ENCODE results near the gene ZSWIM4.
A peak's percentile ranks its signal among the peaks of the same experiment; 100 is the strongest.
"Not testable (repeated sequence)": the region's sequence is repeated elsewhere in the genome, so short reads cannot be mapped to it uniquely, and the experiment has no call there.

Gene ZSWIM4

DNA sequence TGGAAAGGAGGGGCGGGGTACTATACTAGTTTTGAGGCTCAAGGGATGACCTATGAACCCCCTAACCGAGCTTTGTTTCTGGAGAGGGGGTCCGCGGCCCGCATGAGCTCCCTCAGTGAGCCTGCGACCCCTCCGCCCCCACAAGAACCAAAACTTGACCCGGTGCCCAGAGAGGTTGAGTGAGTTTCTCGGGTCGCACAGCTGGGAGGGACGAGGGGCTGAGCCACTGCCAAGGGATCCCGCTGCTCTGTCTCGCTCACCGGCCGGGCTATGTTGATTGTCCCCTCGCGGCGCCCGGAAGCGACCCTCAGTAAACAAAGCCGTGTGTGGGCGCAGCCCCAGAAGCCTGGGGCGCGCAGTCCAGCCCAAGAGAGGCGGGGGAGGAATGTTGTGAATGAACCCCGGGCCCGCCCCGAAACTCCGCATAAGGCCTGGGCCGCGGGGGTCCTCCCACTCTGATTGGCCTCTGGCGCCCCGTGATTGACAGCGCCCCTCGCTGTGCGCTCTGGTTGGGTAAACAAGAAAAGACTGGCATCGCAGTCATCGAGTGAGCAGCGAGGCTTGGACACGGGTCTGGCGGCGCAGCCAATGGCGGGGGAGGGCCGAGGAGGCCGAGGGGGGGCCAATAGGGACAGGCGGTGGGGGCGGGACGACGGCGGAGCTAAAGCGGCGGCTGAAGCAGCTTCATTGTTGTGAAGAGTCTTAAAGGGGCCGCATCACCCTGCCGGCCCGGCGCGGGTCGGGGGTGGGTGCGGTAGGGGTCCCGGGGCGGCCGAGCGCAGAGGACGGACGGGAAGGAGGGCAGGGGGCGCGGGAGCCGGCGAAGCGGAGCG is at the start of gene ZSWIM4:
Gene ZSWIM4 (plus strand): TSS at position 687 of the 833 bp plus-strand sequence. CDS start 206 bp downstream, outside the sequence.
- peak; percentile 97 for DNase-seq

DNA sequence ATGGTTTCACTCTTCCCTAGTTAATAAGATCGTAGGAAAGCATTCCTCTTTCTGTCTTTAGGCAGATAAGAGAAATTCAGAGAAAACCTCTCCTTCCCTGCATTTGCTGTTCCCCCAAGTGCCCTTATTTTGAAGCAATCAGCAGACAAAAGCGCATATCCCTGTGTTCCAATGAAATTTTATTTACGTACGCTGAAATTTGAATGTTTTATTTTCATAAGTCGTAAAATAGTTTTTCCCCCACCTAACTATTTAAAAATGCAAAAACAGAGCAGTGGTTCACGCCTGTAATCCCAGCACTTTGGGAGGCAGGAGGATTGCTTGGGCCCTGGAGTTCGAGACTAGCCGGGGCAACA is 48.2 kb upstream of the ZSWIM4 start:
- no peak for DNase-seq

DNA sequence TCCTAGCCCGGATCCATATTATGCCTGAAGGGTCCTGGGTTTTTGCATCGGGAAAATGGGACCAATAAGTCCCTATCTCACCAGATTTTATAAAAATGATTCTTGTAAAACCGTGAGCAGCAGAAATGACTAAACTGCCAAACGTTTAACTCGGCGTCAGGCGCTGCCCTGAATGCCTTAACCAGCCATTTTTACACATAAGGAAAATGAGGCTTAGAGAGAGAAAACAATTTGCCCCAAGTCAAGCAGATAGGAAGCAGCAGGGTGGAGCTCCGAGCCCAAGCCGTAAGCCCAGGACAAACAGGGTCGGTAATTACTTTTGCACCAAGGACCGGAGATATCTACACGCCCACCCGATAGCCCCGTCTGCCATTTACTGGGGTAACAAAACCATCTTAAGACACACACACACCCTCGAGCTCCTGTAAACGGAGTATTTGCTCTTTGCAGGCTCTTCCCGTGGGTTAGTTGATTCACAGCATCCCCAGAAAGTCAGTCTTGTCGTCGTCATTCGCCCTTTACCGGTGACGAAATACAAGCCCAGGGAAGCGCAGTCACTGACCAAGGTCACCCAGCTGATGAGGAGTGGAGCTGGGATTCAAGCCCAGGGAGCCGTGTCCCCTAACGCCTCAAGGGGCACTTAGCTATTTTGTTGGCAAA is 46.9 kb upstream of the ZSWIM4 start:
- peak in 1 of 2 donors; percentile 40 for DNase-seq

DNA sequence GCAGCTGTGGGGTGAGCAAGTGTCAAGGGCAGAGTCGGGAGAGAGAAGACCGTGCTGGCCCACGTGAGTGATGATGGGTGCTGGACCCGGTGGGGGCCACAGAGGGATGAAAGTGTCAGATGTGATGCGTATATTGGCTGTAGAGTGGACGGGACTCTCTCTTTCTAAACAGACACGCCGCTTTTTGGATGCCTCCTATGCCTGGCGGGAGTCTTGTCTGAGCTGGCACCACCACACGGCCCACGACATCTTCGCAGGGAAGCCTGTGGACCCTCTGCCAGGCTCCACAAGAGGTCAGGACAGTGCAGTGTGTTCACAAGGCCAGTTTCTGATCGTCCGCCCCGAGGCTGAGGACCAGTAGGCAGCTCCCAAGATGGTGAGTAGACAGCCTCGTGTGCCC is 43.8 kb upstream of the ZSWIM4 start:
- no peak for DNase-seq

DNA sequence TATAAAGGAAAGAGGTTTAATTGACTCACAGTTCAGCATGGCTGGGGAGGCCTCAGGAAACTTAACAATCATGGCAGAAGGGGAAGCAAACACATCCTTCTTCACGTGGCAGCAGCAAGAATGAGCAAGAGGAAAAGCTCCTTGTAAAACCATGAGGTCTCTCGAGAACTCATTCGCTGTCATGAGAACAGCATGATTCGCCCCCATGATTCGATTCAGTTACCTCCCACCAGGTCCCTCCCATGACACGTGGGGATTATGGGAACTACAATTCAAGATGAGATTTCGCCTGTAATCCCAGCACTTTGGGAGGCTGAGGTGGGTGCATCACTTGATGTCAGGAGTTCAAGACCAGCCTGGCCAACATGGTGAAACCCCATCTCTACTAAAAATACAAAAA is 41.6 kb upstream of the ZSWIM4 start:
- not testable (repeated sequence) for DNase-seq

DNA sequence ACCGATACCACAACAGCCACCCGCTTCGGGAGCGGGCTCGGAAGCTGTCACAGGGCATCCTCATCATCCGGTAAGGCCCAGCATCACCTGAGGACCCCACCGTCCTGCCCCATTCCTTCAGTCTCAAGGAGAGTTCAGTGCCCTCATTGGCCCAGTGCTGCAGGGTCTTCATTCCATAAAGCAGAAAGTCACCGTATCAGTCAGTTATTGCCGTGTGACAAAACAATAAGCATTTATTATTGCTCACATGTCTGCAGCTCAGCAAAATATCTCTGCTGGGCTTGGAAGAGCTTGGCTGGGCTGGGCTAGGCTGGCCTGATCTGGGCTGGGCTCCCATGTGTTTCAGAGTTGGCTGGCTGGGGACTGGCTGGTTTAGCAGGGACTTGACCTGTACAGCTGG is 39.0 kb upstream of the ZSWIM4 start:
- no peak for DNase-seq

DNA sequence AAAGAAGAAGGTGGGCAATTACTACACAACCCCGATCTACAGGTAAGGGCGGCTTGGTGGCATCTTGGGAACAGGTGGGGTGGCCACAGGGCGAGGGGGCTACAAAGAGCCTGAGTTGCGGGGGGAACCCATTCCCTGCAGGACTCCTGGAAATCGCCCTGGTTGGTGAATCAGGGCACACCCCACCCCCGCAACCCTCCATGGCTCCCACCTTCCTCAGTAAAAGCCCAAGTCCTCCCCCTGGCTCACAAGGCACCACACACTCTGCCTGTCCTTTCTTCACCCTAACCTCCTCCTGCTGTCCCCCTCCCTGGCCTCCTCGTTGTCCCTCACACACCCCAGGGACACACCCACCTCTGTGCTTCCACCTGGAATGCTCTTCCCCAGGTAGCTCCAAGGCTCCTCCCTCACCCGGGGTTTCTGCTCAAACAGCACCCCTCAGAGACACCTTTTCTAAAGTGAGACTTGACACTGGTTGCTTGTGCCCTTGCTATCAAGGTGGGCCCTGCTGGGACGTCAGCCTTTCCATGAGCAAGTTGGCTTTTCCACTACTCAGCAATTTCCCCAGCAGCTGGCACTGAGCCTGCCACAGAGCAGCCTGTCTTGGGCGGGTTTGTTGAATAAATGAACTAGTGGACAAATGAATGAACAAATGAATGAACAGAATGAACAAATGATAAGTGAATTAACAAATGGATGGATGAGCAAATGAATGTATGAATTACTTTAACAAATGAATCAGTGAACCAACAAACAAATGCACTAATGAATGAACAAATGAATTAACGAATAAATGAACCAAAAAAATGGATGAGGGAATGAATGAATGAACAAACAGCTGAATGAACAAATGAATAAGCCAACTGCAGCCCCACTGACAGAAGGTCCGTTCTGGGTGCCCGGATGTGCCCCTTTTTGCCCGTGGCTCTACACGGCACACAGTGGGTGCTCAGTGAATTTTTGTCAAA is 37.2 kb upstream of the ZSWIM4 start:
- DNase-seq = no peak

DNA sequence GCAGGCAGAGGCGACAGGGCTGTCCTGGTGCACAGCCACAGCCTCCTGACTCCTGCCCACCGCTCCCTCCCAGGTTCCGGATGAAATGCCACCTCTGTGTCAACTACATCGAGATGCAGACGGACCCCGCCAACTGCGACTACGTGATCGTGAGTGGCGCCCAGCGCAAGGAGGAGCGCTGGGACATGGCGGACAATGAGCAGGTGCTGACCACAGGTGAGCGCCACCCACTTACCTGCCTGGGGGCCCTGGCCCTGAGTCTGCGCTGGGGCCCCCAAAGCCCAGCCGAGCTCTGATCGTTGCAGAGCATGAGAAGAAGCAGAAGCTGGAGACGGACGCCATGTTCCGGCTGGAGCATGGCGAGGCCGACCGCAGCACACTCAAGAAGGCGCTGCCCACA is 36.4 kb upstream of the ZSWIM4 start:
- DNase-seq = no peak

DNA sequence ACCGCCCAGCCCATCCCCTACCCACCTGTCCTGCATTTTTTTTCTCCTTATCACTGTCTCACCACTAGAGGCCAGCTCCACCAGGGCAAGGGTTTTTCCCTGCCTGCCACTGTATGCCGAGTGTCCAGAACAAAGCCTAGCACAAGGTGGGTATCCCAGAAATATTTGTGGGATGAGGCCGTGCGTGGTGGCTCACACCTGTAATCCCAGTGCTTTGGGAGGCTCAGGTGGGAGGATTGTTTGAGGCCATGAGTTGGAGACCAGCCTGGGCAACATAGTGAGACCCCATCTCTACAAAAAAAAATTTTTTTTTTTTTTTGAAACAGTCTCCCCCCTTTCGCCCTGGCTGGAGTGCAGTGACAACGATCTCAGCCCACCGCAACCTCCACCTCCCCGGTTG is 33.8 kb upstream of the ZSWIM4 start:
- no peak for DNase-seq

DNA sequence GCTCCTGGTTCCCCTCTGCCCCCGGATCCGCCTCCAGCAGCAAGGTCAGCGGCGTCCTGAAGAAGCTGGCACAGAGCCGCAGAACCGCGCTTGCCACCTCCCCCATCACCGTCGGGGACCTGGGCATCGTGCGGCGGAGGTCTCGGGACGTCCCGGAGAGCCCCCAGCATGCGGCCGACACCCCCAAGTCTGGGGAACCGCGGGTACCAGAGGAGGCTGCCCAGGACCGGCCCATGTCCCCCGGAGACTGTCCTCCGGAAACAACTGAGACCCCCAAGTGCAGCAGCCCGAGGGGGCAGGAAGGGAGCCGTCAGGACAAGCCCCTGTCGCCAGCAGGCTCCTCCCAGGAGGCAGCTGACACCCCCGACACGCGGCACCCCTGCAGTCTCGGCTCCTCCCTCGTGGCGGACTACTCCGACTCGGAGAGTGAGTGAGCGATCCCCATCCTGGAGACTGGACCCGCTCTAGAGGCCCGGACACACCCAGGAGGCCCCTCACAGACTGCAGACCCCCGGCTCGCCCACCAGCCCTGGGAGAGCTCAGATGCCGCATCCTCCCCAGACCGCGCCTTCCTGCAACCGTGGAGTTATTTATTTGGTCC is 32.5 kb upstream of the ZSWIM4 start:
- no peak for DNase-seq

DNA sequence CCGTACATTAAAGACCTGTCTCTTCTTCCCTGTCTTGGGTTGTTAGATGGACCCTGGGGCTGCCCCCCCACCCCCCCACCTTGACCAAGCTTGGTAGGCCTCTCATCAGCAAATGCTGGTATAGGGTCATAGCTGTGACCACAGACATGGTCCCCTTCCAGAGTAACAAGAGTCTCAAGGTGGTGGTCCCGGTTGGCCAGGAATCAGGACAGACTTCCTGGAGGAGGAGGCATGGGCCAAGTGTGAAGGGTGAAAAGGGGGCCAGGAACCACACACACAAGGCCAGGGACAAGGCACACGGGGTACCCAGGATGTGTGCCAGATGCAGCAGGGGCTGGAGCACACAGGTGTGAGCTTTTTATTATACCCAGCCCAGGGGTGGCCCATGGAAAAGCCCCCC is 32.0 kb upstream of the ZSWIM4 start:
- no peak for DNase-seq

DNA sequence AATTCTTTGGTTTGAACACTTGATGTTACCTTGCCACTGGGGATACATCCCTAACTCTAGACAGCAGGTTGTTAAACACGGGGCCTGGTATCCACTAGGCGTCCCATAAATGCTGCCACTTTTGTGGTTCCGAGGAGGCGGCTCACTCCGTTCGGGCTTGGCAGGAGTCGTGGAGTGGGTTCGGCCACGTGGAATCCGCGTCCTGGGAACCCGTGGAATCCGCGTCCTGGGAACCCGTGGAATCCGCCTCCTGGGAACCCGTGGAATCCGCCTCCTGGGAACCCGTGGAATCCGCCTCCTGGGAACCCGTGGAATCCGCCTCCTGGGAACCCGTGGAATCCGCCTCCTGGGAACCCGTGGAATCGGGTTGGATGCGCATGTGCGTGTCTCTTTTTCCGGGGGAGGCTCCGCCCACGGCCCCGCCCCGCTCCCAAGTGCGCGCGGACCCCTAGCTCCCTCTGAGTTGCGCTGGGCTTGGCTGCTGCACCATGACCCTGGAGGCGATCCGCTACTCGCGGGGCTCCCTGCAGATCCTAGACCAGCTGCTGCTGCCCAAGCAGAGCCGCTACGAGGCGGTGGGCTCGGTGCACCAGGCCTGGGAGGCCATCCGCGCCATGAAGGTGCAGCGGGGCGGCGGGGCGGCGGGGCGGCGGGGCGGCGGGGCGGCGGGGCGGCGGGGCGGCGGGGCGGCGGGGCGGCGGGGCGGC is 31.0 kb upstream of the ZSWIM4 start, which contains the start of gene MRI1:
Gene MRI1 (plus strand): TSS at position 422 of the 707 bp plus-strand sequence. CDS start 67 bp downstream, at position 489.
- peak; percentile 67 to 70 for DNase-seq

DNA sequence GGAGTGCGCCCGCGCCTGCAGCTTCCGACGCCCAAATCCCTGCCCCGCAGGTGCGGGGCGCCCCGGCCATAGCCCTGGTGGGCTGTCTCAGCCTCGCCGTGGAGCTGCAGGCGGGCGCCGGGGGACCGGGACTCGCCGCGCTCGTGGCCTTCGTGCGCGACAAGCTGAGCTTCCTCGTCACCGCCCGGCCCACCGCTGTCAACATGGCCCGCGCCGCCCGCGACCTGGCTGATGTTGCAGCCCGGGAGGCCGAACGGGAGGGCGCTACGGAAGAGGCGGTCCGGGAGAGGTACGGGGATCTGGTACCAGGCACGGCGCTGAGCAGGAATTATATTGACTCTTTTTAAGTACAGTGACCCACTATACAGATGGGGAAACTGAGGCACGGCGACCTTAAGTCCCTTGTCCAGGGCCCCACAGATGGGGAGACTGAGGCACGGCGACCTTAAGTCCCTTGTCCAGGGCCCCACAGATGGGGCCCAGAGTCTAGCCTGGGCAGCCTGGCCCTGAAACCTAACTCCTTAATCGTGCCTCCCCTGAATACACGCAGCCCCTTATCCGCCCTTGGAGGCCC is 30.3 kb upstream of the ZSWIM4 start:
- DNase-seq = peak in 1 of 2 donors; percentile 30

DNA sequence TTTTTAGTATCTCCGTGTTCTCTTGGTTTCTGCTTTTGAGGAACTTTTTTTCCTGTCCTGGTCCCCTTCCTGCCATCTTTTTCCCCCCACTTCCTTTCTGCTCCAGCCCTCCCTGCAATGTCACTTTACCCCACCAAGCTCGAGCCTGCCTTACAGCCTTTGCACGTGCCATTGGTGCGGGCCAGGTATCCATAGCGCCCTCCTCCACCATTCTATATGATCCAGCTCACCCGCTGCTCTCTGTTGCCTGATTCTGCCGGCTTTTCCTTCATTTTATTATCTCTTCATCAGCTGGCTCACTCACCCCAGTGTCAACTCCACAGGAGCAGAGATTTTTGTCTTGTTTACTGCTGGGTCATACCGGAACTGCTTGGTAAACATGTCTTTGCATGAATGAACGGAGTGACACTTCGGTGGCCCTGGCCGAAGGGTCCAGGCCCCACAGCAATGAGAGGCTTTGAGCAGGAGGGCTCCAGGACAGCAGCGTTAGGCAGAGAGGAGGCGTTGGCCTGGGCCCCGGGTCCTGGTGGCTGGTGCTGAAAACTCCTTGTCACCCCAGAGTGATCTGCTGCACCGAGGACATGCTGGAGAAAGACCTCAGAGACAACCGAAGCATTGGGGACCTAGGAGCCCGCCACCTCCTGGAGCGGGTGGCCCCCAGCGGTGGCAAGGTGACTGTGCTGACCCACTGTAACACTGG is 29.7 kb upstream of the ZSWIM4 start:
- no peak for DNase-seq

DNA sequence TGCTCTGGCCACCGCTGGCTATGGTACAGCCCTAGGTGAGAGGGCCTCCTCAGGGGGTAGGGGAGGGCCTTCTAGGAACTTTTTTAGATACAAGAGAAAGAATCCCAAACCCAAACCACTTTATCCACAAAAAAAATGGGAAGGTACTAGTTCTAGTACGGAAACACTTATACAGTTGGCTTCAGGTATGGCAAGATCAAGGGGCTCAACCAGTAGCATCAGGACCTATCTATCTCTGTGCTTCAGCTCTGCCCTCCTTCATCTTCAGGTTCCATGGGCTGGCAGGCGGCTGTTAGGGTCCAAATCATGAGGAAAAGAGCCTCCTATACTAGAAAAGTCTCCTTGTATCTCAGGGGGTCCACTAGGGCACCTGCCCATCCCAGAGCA is 29.2 kb upstream of the ZSWIM4 start:
- DNase-seq = no peak

DNA sequence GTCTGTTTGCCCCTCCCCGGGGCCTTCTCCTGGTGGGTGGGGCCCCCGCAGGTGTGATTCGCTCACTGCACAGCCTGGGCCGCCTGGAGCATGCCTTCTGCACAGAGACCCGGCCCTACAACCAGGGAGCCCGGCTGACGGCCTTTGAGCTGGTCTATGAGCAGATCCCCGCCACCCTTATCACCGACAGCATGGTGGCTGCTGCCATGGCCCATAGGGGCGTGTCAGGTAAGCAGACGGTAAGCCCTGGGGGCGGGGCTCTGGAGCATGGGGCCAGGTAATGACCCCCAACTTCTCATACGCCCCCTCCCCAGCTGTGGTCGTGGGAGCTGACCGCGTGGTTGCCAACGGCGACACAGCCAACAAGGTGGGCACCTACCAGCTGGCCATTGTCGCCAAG is 26.7 kb upstream of the ZSWIM4 start:
- no peak for DNase-seq

DNA sequence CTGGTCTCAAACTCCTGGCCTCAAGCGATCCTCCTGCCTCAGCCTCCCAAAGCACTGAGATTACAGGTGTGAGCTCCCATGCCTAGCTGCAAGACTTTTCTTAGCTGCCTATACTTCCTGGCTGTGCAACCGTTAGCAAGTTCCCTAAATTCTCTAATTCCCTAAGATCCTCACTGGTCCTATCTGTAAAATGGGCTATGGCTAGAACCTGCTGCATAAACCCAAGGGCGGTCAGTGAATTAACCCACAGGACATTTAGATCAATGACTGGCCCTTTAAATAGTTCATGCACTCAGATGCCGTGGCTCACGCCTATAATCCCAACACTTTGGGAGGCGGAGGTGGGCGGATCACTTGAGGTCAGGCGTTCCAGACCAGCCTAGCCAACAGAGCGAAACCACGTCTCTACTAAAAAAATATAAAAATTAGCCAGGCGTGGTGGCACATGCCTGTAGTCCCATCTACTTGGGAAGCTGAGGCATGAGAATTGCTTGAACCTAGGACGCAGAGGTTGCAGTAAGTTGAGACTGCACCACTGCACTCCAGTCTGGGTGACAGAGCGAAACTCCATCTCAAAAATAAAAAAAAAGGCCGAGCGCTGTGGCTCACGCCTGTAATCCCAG is 25.1 kb upstream of the ZSWIM4 start:
- no peak for DNase-seq

DNA sequence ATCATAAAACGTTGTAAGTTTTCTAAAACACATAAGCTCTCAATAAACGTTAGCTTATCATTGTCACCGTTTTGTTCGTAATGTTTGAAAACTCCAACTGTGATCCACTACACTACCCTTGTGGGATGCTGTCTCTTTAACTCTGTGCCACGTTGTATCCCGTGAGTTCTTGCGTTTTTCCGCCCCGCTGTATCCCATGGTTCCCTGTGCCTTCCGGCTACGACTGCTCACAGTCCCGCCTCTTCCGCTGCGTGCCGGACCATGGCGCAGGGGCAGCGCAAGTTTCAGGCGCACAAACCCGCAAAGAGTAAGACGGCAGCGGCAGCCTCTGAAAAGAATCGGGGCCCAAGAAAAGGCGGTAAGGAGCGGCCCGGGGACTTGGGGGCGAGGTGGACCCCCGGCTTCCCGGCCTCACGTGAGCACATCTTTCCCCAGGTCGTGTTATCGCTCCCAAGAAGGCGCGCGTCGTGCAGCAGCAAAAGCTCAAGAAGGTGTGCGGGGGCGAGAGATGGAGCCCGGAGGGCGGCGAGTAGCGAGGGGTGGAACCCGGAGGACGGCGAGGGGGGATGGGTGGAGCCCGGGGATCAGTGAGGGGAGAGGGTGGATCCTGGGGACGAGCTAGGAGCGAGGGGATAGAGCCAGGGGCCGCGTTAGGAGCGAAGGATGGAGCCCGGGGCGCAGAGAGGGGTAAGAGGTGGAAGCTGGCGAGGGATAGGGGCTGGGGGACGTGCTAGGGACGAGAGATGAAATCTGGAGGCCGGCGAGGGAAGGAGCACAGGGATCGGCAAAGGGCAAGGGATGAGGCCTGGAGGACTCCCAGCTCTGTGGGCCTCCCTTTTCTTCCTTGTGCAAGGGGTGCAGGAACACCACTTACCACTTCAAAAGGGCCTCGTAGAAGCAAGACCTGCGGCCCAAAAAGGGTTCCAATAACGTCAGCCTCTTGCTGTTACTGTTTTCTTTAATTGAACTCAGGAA is 20.7 kb upstream of the ZSWIM4 start, which contains the start of gene C19orf53:
Gene C19orf53 (plus strand): TSS at position 240 of the 975 bp plus-strand sequence. CDS start 22 bp downstream, at position 262.
- peak; percentile 90 for DNase-seq

DNA sequence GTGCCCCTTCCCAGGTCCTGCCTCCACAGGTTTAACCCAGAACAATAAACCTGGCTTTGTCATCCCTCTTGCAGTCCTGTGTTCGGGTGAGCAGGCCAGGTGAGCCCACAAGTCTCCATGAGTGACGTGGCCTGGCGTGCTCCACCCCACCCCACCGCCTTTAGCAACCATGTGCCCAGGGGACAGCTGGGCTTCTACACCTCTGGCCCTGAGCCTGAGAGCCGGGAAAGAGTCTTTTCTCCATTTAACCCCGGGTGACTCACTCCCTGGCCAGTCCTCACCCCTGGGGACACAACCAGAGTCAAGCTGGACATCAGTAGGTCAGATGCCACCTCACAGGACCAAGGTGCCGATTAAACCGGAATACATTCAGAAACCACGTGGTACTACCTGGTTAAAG is 16.8 kb upstream of the ZSWIM4 start:
- no peak for DNase-seq

Measured in CD4-positive, alpha-beta T cell treated with Interleukin-4 for 1 hour (primary cell).